GM19328 (cell line): ENCODE measurements around the gene PEAK1.
"Not testable (repeated sequence)": the region's sequence is repeated elsewhere in the genome, so short reads cannot be mapped to it uniquely, and the experiment has no call there.

ENCODE experiments used
- ATAC-seq: cut with Tn5 transposase; IDR thresholded peaks from one replicate; pipeline ENCODE4 v1.9.1; 2021; ENCODE audit warnings: mild to moderate bottlenecking, moderate library complexity; ENCODE audit not compliant: unreplicated experiment

The PEAK1 gene

GRCh38 chr15:77406846-77407245 lies 13.1 kb downstream of the PEAK1 start:
- no peak for ATAC-seq

GRCh38 chr15:77406173-77406759 lies 13.6 kb downstream of the PEAK1 start:
- not testable (repeated sequence) for ATAC-seq

- no peak for ATAC-seq
Observed at GRCh38 chr15:77402740-77403379, 17.0 kb downstream of the PEAK1 start.

GRCh38 chr15:77400258-77400657 lies 19.6 kb downstream of the PEAK1 start:
- no peak for ATAC-seq

DNA sequence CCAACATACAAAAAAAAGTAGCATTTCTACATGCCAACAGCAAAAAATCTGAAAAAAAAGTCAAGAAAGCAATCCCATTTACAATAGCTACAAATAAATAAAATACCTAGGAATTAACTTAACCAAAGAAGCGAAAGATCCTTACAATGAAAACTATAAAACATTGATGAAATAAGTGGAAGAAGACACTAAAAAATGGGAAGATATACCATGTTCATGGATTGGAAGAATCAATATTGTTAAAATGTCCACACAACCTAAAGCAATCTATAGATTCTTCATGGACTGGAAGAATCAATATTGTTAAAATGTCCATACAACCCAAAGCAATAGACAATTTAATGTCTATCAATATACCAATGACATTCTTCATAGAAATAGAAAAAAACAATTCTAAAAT lies 21.0 kb downstream of the PEAK1 start:
- ATAC-seq = no peak

DNA sequence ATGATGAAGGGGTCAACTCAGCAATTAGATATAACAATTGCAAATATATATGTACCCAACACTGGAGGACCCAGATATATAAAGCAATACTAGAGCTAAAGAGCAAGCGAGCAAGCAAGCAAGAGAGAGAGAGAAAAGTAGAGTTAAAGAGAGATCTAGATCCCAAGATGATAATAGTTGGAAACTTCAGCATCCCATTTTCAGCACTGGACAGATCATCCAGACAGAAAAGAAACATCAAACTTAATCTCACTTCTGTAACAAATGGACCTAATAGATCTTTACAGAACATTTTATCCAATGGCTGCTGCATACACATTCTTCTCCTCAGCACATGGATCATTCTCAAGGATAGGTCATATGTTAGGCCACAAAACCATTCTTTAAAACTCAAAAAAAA lies 23.2 kb downstream of the PEAK1 start:
- no peak for ATAC-seq

DNA sequence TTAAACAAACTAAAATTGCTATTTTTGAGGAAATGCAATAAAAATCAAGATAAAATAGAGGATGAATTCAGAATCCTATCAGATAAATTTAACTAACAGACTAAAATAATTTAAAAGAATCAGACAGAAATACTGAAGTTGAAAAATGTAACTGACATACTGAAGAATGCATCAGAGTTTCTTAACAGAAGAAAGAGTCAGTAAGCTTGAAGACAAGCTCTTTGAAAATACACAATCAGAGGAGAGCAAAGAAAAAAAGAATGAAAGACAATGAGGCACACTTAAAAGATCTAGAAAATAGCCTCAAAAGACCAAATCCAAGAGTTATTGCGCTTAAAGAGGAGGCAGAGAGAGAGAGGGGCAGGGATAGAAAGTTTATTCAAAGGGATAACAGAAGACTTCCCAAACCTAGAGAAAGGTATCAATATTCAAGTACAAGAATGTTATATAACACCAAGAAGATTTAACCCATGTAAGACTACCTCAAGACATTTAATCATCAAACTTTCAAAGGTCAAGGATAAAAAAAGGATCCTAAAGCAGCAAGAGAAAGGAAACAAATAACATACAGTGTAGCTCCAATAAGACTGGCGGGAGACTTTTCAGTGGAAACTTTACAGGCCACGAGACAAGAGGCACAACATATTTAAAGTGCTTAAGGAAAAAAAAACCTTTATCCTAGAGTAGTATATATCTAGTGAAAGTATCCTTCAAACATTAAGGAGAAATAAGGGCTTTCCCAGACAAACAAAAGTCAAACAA lies 24.7 kb downstream of the PEAK1 start:
- no peak for ATAC-seq

- no peak for ATAC-seq
Observed at GRCh38 chr15:77393471-77393840, 26.4 kb downstream of the PEAK1 start.

- ATAC-seq = no peak
Observed at GRCh38 chr15:77392762-77393470, 27.0 kb downstream of the PEAK1 start.

GRCh38 chr15:77391372-77391951 lies 28.4 kb downstream of the PEAK1 start:
- ATAC-seq = no peak

- ATAC-seq = no peak
Observed at GRCh38 chr15:77387365-77388105, 32.4 kb downstream of the PEAK1 start.

GRCh38 chr15:77386626-77387025 lies 33.3 kb downstream of the PEAK1 start:
- ATAC-seq = no peak

DNA sequence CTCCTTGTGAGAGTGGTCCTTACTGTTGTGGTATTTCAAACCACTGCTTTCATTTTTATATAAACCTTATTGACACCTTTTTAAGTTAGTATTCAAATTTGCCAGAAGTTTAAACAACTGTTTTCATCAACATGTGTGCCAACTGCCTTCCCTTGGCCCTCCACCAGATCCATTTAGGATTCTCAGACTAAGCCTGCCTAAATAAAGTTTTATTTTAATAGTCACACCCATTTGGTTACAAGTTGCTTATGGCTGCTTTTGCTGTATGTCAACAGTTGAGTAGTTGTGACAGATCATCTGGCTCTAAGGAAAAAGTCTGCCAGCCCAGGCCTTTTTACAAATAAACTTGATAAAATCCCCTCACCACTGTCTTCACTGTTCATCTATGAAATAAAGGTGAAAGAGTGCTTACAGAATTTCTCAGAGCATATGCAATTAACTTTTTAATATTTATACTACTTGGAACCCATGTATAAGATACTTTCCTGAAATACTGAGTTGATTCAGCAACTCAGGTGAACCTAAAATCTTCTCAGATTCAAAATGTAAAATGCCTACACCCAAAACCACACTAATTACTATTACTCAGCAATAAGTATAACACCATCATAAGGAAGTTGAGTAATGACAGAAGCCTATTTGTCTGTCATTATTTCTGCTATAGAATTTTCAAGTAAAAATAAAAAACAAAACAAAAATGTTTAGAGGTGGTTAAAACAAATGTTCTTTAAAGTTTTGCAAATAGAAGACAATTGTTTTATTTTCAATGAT lies 35.1 kb downstream of the PEAK1 start:
- no peak for ATAC-seq

DNA sequence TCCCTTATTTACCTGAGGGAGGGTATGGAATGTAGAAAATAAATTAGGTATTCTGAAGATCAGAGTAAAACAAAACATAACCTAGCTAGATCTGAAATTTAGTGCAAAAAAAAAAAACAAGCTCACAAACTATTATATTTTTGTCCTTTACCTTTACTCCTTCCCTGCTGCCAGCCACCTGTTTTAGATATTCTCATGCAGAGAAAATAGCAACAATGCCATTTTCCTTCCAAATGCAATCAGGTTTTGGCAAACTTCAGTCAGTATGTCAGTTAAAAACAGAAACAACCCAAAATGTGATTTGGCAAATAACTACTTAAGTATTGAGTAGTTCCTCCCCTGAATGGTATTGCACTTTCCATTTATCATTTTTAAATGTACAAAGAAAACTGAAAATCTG lies 35.8 kb downstream of the PEAK1 start:
- no peak for ATAC-seq

- ATAC-seq = no peak
Observed at GRCh38 chr15:77380033-77380432, 39.9 kb downstream of the PEAK1 start.

GRCh38 chr15:77376770-77377169 lies 43.1 kb downstream of the PEAK1 start:
- ATAC-seq = no peak

DNA sequence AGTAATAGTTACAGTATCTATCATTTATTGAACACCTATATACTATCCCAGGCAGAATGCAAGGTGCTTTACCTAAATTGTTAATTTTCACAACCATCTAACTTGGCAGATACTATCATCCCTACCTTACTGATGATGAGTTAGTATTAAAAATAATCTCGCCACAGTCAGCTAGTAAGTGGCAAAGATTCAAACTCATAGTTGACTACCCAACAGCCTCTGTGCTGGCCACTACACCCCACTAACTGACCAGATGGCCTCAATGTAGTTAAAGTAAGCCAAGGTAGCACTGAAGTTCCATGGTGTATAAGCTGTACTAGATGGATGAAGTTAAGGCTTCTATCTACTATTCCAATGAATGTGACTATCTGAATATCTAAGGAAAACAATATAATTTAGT lies 44.8 kb downstream of the PEAK1 start:
- ATAC-seq = no peak

GRCh38 chr15:77373441-77373840 lies 46.5 kb downstream of the PEAK1 start:
- ATAC-seq = no peak

- ATAC-seq = no peak
Observed at GRCh38 chr15:77371850-77372563, 47.9 kb downstream of the PEAK1 start.
